ENCODE results near the gene TGFBRAP1.

The TGFBRAP1 gene

DNA sequence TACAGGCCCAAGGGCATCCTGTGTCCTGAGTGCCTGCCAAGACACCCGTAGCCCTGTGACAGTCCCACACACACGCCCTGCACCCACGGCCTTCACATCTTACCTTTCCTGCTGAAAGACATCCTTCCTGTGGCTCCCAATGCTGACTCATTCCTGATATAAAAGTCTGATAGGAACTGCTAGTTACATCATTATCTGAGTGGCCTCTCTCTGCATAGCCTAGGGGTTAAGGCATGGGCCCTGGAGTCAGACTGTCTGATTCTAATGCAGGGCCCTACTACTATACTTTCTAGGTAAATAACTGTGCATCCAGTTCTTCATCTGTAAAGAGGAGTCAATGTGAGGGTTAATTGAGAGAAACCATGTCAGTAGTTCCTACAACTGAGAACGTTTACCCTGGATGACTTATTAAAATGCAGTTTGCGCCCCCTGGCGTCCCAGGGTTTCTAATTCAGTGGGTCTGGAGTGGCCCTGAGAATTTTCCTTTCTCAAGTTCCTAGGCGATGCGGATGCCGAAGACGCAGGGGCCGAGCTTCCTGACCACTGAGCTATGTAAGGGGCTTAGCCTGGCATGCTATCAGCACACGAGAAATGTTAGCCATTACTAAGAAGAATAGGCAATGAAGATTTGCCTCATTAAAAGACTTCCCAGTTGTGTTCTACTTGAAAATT is 94.0 kb downstream of the TGFBRAP1 start:
- DNase-seq (ENCODE audit: low read depth in 1 of 2, low spot score in 1 of 2), result peak; percentile 39 to 66
- no peak overlapping the region for H3K4me3 ChIP-seq (replicated peaks; ENCODE audit: insufficient read depth, low read length)
- TF ChIP-seq, protein P1, sequence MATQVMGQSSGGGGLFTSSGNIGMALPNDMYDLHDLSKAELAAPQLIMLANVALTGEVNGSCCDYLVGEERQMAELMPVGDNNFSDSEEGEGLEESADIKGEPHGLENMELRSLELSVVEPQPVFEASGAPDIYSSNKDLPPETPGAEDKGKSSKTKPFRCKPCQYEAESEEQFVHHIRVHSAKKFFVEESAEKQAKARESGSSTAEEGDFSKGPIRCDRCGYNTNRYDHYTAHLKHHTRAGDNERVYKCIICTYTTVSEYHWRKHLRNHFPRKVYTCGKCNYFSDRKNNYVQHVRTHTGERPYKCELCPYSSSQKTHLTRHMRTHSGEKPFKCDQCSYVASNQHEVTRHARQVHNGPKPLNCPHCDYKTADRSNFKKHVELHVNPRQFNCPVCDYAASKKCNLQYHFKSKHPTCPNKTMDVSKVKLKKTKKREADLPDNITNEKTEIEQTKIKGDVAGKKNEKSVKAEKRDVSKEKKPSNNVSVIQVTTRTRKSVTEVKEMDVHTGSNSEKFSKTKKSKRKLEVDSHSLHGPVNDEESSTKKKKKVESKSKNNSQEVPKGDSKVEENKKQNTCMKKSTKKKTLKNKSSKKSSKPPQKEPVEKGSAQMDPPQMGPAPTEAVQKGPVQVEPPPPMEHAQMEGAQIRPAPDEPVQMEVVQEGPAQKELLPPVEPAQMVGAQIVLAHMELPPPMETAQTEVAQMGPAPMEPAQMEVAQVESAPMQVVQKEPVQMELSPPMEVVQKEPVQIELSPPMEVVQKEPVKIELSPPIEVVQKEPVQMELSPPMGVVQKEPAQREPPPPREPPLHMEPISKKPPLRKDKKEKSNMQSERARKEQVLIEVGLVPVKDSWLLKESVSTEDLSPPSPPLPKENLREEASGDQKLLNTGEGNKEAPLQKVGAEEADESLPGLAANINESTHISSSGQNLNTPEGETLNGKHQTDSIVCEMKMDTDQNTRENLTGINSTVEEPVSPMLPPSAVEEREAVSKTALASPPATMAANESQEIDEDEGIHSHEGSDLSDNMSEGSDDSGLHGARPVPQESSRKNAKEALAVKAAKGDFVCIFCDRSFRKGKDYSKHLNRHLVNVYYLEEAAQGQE (IDR thresholded peaks at IDR 0.05; ENCODE audit: insufficient replicate concordance, low read depth), result no peak
- TF ChIP-seq SPI1 (IDR thresholded peaks at IDR 0.05; ENCODE audit: borderline replicate concordance, low read depth), result no peak
- TF ChIP-seq, protein P2, sequence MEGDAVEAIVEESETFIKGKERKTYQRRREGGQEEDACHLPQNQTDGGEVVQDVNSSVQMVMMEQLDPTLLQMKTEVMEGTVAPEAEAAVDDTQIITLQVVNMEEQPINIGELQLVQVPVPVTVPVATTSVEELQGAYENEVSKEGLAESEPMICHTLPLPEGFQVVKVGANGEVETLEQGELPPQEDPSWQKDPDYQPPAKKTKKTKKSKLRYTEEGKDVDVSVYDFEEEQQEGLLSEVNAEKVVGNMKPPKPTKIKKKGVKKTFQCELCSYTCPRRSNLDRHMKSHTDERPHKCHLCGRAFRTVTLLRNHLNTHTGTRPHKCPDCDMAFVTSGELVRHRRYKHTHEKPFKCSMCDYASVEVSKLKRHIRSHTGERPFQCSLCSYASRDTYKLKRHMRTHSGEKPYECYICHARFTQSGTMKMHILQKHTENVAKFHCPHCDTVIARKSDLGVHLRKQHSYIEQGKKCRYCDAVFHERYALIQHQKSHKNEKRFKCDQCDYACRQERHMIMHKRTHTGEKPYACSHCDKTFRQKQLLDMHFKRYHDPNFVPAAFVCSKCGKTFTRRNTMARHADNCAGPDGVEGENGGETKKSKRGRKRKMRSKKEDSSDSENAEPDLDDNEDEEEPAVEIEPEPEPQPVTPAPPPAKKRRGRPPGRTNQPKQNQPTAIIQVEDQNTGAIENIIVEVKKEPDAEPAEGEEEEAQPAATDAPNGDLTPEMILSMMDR (IDR thresholded peaks at IDR 0.05; ENCODE audit: insufficient read depth, low read length), result peak; percentile 56
- no peak for TF ChIP-seq GABPA (IDR thresholded peaks at IDR 0.05; ENCODE audit: low read depth)
- no peak for TF ChIP-seq POLR2AphosphoS5 (IDR thresholded peaks at IDR 0.05; ENCODE audit: low read depth)
- no peak overlapping the region for H3K27ac ChIP-seq (replicated peaks)
- H3K27me3 ChIP-seq (ENCODE audit: insufficient read depth, poor library complexity, severe bottlenecking), result peaks cover 3% of the 10 kb centered on the region

DNA sequence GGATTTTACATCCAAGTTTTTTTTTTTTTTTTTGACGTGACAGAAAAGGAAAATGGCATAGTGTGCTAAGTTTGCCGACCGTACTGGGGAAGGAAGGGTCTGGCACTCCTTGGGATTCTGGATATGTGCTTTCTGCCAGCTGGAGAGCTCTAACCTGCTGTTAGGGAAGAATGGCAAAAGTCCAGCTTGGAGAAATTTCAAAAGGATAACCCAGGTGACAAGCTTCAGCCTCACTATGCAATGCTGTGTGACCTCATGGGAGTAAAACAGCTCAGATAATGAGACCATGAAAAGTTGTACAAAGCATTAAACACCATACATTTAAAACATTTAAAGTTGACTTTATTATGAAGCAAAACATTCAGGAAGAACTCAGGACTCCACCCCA is 98.3 kb downstream of the TGFBRAP1 start:
- no peak for DNase-seq (ENCODE audit: low read depth in 1 of 2, low spot score in 1 of 2)
- no peak overlapping the region for H3K4me3 ChIP-seq (replicated peaks; ENCODE audit: insufficient read depth, low read length)
- no peak overlapping the region for H3K27ac ChIP-seq (replicated peaks)
- H3K27me3 ChIP-seq (ENCODE audit: insufficient read depth, poor library complexity, severe bottlenecking), result peaks cover 3% of the 10 kb centered on the region
- no peak for TF ChIP-seq SPI1 (IDR thresholded peaks at IDR 0.05; ENCODE audit: borderline replicate concordance, low read depth)
- TF ChIP-seq, protein P1 (IDR thresholded peaks at IDR 0.05; ENCODE audit: insufficient replicate concordance, low read depth), result no peak
- TF ChIP-seq, protein P2 (IDR thresholded peaks at IDR 0.05; ENCODE audit: insufficient read depth, low read length), result no peak
- no peak for TF ChIP-seq POLR2AphosphoS5 (IDR thresholded peaks at IDR 0.05; ENCODE audit: low read depth)
- no peak for TF ChIP-seq GABPA (IDR thresholded peaks at IDR 0.05; ENCODE audit: low read depth)

DNA sequence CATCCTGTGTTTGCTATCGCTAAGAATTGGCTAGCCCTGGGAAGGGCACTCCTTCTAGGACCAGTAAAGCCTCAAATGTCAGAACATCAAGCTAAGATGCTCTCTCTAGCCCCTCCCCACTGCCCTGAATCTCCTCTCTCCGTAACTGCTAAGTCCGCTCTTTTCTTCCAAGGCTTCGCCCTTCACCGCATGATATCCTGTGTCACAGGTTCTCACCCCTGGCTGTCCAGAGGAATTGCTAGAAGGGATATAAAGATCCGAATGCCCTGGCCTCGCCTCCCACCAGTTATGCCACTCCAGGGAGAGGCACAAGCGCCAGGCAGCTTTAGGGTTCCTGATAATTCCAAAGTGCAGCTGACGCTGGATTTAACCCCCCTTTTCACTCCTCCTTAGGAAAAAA is 105.1 kb downstream of the TGFBRAP1 start:
- H3K4me3 ChIP-seq (replicated peaks; ENCODE audit: insufficient read depth, low read length), result no peak overlapping the region
- peaks cover 3% of the 10 kb centered on the region for H3K27me3 ChIP-seq (ENCODE audit: insufficient read depth, poor library complexity, severe bottlenecking)
- H3K27ac ChIP-seq (replicated peaks), result no peak overlapping the region
- DNase-seq (ENCODE audit: low read depth in 1 of 2, low spot score in 1 of 2), result no peak
- TF ChIP-seq POLR2AphosphoS5 (IDR thresholded peaks at IDR 0.05; ENCODE audit: low read depth), result no peak
- no peak for TF ChIP-seq SPI1 (IDR thresholded peaks at IDR 0.05; ENCODE audit: borderline replicate concordance, low read depth)
- TF ChIP-seq, protein P1 (IDR thresholded peaks at IDR 0.05; ENCODE audit: insufficient replicate concordance, low read depth), result no peak
- no peak for TF ChIP-seq GABPA (IDR thresholded peaks at IDR 0.05; ENCODE audit: low read depth)
- TF ChIP-seq, protein P2 (IDR thresholded peaks at IDR 0.05; ENCODE audit: insufficient read depth, low read length), result no peak
